IgD-negative memory B cell (primary cell): Measurements from ENCODE around the gene STRADA. TPM values are rescaled to one million over a fixed set of nuclear protein-coding genes. Genes with fewer than 3 reads are reported as not detected.
A peak's percentile ranks its signal among the peaks of the same experiment; 100 is the strongest.

Experiments
- H3K27ac Mint-ChIP-seq, 3 donors: one replicate each; pipeline ENCODE4 v1.8.0; 2020 to 2022; ENCODE audit warnings: mild to moderate bottlenecking in 3 of 3, mixed read lengths in 3 of 3, moderate library complexity in 1 of 3
- H3K27me3 Mint-ChIP-seq: one replicate; pipeline ENCODE4 v1.8.0; 2021; ENCODE audit warnings: mixed read lengths
- H3K36me3 Mint-ChIP-seq: one replicate; pipeline ENCODE4 v1.8.0; 2020; ENCODE audit warnings: mild to moderate bottlenecking, mixed read lengths
- H3K4me1 Mint-ChIP-seq, 3 donors: one replicate each; pipeline ENCODE4 v1.8.0; 2020 to 2022; ENCODE audit warnings: mixed read lengths in 3 of 3, mild to moderate bottlenecking in 1 of 3
- H3K4me3 Mint-ChIP-seq, 4 donors: one replicate each; pipeline ENCODE4 v1.8.0; 2020 to 2022; ENCODE audit warnings: mild to moderate bottlenecking in 4 of 4, mixed read lengths in 4 of 4, moderate library complexity in 3 of 4
- H3K9me3 Mint-ChIP-seq, 3 donors: one replicate each; pipeline ENCODE4 v1.8.0; 2020 to 2021; ENCODE audit warnings: mixed read lengths in 3 of 3, mild to moderate bottlenecking in 1 of 3
- polyA plus RNA-seq: library from polyadenylated mRNA; unstranded; fragments of 300-500 nt; fragmentation: Illumina TruSeq; gene quantifications from one replicate; pipeline ENCODE4 v1.2.3, GENCODE V29; 2021

STRADA gene, protein sequence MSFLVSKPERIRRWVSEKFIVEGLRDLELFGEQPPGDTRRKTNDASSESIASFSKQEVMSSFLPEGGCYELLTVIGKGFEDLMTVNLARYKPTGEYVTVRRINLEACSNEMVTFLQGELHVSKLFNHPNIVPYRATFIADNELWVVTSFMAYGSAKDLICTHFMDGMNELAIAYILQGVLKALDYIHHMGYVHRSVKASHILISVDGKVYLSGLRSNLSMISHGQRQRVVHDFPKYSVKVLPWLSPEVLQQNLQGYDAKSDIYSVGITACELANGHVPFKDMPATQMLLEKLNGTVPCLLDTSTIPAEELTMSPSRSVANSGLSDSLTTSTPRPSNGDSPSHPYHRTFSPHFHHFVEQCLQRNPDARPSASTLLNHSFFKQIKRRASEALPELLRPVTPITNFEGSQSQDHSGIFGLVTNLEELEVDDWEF
- polyA plus RNA-seq = 24.9 TPM

DNA sequence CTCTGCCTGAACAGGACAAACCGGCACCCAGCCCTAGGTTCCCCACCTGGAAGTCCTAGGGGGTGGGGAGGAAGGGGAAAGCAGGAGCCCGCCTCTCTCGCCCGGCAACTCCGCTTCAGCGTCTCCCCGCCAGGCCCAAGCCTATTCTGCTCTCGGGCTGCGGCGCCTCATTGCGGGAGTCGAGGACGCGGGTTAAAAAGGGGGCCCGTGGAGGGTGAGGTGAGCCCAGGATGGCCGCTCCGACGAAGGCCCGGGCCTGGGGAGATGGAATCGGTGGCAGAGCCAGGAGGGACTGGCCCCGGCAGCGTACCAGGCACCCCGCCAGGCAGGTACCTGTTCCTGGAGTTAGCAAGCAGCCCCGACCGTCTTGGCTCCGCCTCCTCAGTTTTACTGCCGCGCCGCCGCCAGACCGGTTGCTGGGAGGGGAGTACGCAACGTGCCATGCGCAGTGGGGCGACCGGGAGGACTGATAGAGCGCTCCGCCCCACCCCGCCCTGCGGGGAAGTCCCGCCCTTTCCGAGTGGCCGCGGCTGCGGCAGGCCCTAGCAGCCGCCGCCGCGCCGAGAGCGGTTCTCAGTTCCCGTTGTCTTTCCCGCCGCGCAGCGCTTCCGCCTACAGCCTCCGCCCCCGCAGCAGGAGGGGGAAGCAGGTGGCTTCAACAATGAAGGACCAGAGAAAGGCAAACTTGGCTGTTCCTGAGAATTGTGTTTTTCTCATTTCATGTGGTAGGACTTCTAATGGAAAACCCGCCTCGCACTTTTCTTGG, at the start of gene STRADA:
TSS of gene STRADA (minus strand) at position 392 of the 766 bp plus-strand sequence. CDS start 13,430 bp downstream, outside the sequence.
- peaks cover 5% of the 10 kb centered on the region for H3K36me3 Mint-ChIP-seq
- H3K4me1 Mint-ChIP-seq = peaks cover 15 to 23% (median 16%) of the 10 kb centered on the region in 3 donors
- no peaks in the 10 kb centered on the region for H3K9me3 Mint-ChIP-seq
- peak within 1 kb of the TSS; percentile 94 to 98 (median 97) for H3K27ac Mint-ChIP-seq
- no peaks in the 10 kb centered on the region for H3K27me3 Mint-ChIP-seq
- H3K4me3 Mint-ChIP-seq = peak within 1 kb of the TSS; percentile 90 to 95 (median 92)

DNA sequence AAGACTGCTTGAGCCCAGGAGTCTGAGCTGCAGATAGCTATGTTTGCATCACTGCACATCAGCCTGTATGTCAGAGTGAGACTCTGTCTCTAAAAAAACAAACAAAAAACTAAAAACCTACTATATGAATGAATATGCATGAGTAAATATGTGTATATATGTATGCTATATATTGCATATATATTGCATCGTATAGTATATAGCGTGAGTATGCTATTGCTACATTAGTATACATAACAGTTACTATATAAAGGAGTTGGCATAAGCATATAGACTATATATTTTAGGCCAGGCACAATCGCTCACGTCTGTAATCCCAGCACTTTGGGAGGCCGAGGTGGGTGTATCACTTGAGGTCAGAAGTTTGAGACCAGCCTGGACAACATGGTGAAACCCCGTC, 48.5 kb upstream of the STRADA start:
- Mint-ChIP-seq H3K4me3 (no peak overlapping the region), H3K9me3 (no peaks in the 10 kb centered on the region), H3K27me3 (no peaks in the 10 kb centered on the region), H3K36me3 (peaks cover 2% of the 10 kb centered on the region), H3K27ac (no peak overlapping the region), H3K4me1 (peaks cover 0 to 3% (median 1%) of the 10 kb centered on the region in 3 donors)

DNA sequence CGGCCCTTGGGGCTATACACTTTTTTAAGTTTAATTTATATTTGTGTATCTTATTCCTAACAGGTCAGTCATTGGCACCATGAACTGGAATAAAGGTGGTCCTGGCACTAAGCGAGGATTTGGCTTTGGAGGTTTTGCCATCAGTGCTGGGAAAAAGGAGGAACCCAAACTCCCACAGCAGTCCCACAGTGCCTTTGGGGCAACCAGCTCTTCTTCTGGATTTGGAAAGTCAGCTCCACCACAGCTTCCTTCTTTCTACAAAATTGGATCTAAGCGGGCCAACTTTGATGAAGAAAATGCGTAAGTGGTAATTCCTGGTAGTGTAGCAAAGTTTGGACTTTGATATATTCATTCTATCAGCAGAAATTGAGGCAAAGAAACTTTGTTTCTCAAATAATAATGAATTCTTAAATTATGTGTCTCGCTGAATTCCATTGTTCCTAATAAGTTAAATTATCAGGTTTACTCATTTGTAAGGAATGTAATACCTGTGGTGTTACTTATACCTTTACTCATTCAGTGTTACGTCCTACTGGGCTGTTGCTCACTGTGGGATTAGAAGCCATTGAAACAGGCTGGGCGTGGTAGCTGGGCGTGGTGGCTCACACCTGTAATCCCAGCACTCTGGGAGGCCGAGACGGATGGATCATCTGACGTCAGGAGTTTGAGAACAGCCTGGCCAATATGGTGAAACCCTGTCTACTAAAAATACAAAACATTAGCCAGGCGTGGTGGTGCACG, 45.5 kb upstream of the STRADA start:
- Mint-ChIP-seq H3K27me3 (no peaks in the 10 kb centered on the region), H3K9me3 (no peaks in the 10 kb centered on the region), H3K4me3 (no peak overlapping the region), H3K4me1 (peaks cover 9 to 21% (median 9%) of the 10 kb centered on the region in 3 donors), H3K36me3 (no peaks in the 10 kb centered on the region), H3K27ac (peak overlapping the region in 1 of 3 donors; percentile 46)

DNA sequence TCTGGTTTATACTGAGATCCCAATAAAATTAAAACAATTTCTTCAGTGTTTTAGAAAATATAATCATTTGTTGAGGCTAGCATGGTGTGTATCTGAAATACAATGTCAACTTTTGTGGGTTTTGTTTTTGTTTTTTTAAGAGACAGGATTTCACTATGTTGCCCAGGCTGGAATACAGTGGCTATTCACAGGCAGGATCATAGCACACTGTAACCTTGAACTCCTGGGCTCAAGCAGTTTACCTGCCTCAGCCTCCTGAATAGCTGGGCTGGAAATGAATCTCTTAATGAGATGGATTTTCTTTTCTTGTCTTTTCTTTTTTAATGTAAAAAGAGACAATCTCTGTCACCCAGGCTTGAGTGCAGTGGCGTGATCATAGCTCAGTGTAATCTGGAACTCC, 44.5 kb upstream of the STRADA start:
- Mint-ChIP-seq H3K36me3 (no peaks in the 10 kb centered on the region), H3K4me1 (peaks cover 10 to 24% (median 11%) of the 10 kb centered on the region in 3 donors), H3K27me3 (no peaks in the 10 kb centered on the region), H3K9me3 (no peaks in the 10 kb centered on the region), H3K4me3 (no peak overlapping the region), H3K27ac (peak overlapping the region in 1 of 3 donors; percentile 46)

DNA sequence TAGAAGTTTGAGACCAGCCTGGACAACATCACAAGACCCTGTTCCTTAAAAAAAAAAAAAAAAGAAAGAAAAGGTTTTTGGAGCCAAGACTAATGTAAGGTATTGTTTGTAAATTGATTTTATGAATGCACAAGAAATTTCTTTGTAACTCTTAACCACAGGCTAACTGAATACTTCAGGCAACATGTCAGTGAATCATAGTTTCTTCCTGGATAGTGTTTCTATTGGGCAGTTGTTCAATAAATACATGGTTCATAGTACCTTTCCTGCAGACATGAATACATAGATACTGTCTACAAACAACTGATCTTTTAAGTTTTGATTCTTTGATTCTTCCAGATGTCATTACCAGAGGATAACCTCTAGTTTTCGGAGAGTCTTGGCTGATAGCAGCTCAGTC, 44.0 kb upstream of the STRADA start:
- no peaks in the 10 kb centered on the region for H3K36me3 Mint-ChIP-seq
- H3K27me3 Mint-ChIP-seq = no peaks in the 10 kb centered on the region
- no peak overlapping the region for H3K4me3 Mint-ChIP-seq
- H3K27ac Mint-ChIP-seq = peak overlapping the region in 1 of 3 donors; percentile 18
- peaks cover 10 to 29% (median 15%) of the 10 kb centered on the region in 3 donors for H3K4me1 Mint-ChIP-seq
- no peaks in the 10 kb centered on the region for H3K9me3 Mint-ChIP-seq

DNA sequence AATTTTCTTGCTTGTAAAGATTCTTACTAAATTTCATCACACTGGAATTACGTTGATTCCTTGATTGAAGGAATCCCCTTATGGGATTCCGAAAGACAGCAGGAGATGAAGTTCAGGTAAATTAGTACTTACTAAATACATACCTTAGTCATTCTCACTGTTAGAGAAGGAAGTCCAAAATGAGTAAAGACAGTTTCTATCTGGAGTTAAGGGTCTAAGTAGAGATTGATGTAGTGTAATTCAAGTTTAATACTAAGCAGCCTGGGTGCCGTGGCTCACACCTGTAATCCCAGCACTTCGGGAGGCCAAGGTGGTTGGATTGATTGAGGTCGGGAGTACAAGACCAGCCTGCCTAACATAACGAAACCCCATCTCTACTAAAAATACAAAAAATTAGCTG, 41.9 kb upstream of the STRADA start:
- Mint-ChIP-seq H3K36me3 (no peaks in the 10 kb centered on the region), H3K4me3 (peak overlapping the region in 1 of 4 donors; percentile 41), H3K27me3 (no peaks in the 10 kb centered on the region), H3K27ac (no peak overlapping the region), H3K4me1 (peaks cover 20 to 37% (median 26%) of the 10 kb centered on the region in 3 donors), H3K9me3 (no peaks in the 10 kb centered on the region)

DNA sequence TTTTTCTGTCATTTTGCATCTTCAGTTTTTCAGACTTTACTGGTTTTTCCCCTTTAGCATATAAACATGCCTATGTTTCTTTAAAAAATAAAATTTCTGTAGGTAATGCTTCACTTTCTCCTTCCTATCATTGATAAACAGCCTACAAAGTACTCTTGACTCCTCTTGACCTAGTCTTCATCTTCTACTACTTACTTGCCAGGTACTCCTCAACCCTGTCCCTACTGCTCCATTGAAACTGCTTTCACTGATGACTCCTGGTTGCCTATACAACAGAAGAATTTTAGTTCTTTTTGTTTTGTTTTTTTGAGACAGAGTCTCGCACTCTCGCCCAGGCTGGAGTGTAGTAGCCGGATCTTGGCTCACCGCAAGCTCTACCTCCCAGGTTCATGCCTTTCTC, 39.3 kb upstream of the STRADA start:
- Mint-ChIP-seq H3K27ac (no peak overlapping the region), H3K9me3 (no peaks in the 10 kb centered on the region), H3K36me3 (no peaks in the 10 kb centered on the region), H3K27me3 (no peaks in the 10 kb centered on the region), H3K4me3 (no peak overlapping the region), H3K4me1 (peaks cover 24 to 50% (median 33%) of the 10 kb centered on the region in 3 donors)

DNA sequence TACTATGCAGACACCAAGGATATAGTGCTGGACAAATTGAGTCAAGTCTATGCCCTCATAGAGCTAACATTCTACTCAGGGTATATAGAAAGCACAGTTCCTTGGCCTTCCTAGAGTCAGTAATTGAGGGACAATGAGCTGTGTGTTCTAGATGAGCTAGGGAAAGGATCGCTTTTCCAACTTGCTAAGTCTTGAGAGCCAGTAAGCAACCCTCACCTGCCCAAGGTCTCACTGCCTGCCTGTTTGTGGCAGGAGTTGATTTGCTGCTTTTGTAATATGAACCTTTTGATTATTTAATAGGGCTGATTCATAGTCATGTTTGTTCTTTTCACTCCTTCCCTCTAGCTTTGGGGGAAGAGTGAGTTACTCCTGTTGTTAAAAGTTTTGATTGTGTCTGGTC, 38.9 kb upstream of the STRADA start:
- Mint-ChIP-seq H3K27me3 (no peaks in the 10 kb centered on the region), H3K36me3 (no peaks in the 10 kb centered on the region), H3K4me1 (peaks cover 27 to 51% (median 36%) of the 10 kb centered on the region in 3 donors), H3K9me3 (no peaks in the 10 kb centered on the region), H3K4me3 (no peak overlapping the region), H3K27ac (no peak overlapping the region)

DNA sequence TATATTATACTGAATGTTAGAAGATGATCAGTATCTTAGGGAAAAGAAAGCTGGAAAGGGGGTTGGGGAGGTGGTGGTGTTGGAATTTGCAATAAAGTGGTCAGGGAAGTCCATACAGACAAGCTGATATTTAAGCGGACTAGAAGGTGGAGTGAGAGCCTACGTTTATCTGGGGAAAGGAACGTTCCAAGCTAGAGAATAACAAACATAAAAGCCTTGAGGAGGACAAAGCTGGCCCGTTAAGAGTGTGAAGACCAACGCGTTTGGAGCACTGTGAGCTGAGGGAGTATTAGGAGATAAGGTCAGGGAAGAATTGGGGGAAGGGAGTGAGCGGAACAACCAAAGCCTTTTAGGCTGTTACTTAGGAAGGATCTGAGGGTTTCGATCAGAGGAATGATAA, 33.8 kb upstream of the STRADA start:
- Mint-ChIP-seq H3K27me3 (no peaks in the 10 kb centered on the region), H3K27ac (peak overlapping the region; percentile 82 to 95 (median 90)), H3K9me3 (no peaks in the 10 kb centered on the region), H3K36me3 (no peaks in the 10 kb centered on the region), H3K4me1 (peaks cover 33 to 42% (median 38%) of the 10 kb centered on the region in 3 donors), H3K4me3 (peak overlapping the region; percentile 86 to 98 (median 94))

DNA sequence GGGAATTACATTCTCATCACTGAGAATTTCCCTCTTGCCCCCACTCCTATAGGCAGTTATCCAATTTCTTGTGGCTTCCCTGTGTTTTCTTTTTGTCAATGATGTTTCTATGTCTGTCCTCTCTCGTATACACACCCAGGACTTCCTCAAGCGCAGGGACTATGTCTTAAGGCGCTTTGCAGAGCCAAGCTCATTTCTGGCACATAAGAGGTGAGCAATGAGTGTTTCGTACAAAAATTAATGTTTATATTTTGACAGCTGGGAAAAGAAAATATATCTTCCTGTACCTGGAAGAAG, 33.3 kb upstream of the STRADA start:
- H3K27me3 Mint-ChIP-seq = no peaks in the 10 kb centered on the region
- H3K27ac Mint-ChIP-seq = peak overlapping the region; percentile 90 to 100 (median 95)
- no peaks in the 10 kb centered on the region for H3K9me3 Mint-ChIP-seq
- no peaks in the 10 kb centered on the region for H3K36me3 Mint-ChIP-seq
- H3K4me3 Mint-ChIP-seq = peak overlapping the region; percentile 86 to 98 (median 94)
- peaks cover 28 to 43% (median 38%) of the 10 kb centered on the region in 3 donors for H3K4me1 Mint-ChIP-seq

DNA sequence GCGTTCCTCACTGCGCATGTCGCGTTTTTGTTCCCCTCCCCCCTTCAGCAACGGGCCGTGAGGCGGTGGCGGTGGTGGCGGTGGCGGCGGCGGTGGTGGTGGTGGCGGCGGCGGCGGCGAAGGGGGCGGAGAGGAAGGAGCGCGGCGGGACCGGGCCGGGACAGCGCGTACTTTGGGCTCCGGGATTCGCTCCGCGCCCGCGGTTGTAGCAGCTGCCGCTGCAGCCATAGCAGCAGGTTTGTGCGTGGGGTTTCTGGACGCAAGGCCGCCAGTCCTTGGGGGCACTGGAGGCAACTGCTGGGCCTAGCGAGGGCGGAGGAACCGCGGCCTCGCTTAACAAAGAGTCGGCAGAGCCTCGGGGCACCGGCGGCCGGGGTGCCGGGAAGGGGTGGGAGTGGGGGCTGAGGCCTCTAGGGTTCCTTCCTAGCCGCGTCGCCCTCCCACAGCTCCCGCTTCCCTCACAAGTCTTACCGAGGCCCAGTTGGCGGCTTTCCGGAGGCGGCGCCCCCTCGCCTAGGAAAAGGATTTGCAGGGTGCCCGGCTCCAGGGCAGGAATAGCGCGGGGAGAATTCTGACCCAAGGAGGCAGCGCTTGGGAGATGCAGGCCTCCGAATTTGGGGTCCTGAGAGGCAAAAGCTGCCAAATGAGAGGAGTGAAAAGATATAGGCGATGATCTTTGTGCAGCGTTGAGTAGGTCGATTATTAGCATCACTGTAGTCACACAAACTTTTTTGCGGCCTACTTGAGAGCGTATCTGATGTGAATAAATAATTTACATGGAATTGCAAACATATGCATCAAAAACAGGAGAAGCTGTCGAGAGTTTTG, 32.8 kb upstream of the STRADA start, which contains the start of gene DDX42:
TSS of gene DDX42 (plus strand) at position 30 of the 828 bp plus-strand sequence. CDS start 12,880 bp downstream, outside the sequence.
- H3K27me3 Mint-ChIP-seq = no peaks in the 10 kb centered on the region
- peaks cover 25 to 42% (median 33%) of the 10 kb centered on the region in 3 donors for H3K4me1 Mint-ChIP-seq
- no peaks in the 10 kb centered on the region for H3K9me3 Mint-ChIP-seq
- peak within 1 kb of the TSS; percentile 90 to 100 (median 95) for H3K27ac Mint-ChIP-seq
- H3K36me3 Mint-ChIP-seq = no peaks in the 10 kb centered on the region
- peak within 1 kb of the TSS; percentile 86 to 98 (median 94) for H3K4me3 Mint-ChIP-seq

DNA sequence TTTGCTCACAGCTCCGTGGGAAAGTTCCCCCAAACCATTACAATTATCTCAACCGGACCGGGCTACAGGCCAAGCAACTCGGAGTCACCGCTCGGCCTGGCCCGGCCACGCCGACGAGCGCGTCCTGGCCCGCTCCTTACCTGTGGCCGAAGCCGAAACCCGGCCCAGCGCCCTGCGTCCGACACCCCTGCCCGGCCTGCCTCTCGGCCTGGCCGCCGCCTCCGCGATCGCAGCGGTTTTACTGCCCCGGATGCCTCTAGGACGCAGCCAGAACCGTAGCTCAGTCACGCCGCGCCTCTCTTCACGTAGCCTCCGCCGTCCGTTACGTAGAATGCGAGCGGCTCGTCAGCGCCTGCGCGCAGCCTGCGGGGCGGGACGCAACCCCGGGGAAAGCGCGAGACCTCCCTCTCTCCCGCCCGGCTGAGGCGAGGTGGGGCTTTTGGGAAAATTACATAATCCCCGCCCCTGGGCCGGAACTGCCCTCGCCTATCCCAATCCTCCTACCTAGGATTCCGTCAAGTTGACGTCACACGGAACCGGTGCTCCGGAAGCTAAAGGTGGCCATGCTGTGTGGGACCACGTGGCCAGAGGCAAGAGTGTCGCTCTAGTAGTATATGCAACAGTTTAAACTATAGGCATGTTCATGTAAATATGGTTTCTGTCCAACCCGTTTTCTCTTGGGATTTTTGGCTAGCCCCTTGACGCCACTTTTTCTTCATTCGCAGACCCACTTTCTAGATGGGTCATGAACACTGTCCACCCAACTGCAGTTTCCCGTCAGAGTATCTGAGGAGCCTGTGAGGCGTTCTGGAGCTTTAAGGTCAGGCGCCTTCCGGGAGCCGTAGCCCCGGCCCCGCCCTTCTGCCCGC, 31.9 kb upstream of the STRADA start, which contains the start of gene CCDC47:
TSS of gene CCDC47 (minus strand) at position 326 of the 869 bp plus-strand sequence. CDS start 7,422 bp downstream, outside the sequence.
- Mint-ChIP-seq H3K4me3 (peak within 1 kb of the TSS; percentile 86 to 98 (median 94)), H3K36me3 (no peaks in the 10 kb centered on the region), H3K9me3 (no peaks in the 10 kb centered on the region), H3K27ac (peak within 1 kb of the TSS; percentile 90 to 100 (median 95)), H3K27me3 (no peaks in the 10 kb centered on the region), H3K4me1 (peaks cover 24 to 43% (median 31%) of the 10 kb centered on the region in 3 donors)

DNA sequence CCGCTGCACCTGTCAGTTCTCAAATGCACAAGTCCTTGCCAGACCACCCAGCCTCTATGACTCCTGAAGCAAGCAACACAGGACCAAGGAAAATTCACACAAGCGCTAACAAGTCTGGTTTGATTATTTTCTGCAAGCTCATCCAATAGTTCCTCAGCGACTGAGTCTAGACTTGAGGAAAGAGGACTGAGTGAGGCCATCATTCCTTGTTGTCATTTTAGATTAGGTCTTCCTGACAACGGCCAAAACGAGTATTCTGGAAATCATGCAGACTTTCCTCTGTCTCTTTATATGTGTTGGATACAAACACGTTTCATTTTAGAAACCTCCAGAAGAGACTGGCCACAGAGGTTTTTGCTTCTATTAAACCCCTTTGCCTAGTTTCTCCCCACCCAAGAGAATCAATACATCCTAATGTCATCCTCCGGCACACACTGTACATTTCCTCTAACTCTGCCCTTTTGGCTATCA, 31.2 kb upstream of the STRADA start:
- Mint-ChIP-seq H3K9me3 (no peaks in the 10 kb centered on the region), H3K4me3 (peak overlapping the region; percentile 86 to 98 (median 94))

More for the DNA sequence above, 31.2 kb upstream of the STRADA start:
- peaks cover 27 to 40% (median 32%) of the 10 kb centered on the region in 3 donors for H3K4me1 Mint-ChIP-seq
- no peaks in the 10 kb centered on the region for H3K36me3 Mint-ChIP-seq
- H3K27ac Mint-ChIP-seq = peak overlapping the region; percentile 90 to 100 (median 95)
- H3K27me3 Mint-ChIP-seq = no peaks in the 10 kb centered on the region
